GM12865 (cell line): Measurements from ENCODE around the gene CLEC2A.
A peak's percentile ranks its signal among the peaks of the same experiment; 100 is the strongest.

Source experiments
- DNase-seq: peaks from one replicate; pipeline ENCODE4 v3.0.0; 2010; ENCODE audit warnings: low read depth
- H3K4me3 ChIP-seq: 2 replicates; pipeline ENCODE4 v1.5.1; 2011; ENCODE audit warnings: mild to moderate bottlenecking, low read depth, low read length, control low read depth
- CTCF ChIP-seq: IDR thresholded peaks from 2 replicates; pipeline ENCODE4 v1.5.1; 2011; ENCODE audit warnings: low read length, control low read depth, low read depth, inconsistent platforms; ENCODE audit not compliant: insufficient read depth; ENCODE audit errors: missing control alignments

CLEC2A gene

GRCh38 chr12:9866860-9867269 is 65.3 kb downstream of the CLEC2A start:
- peak overlapping the region; percentile 85 for H3K4me3 ChIP-seq
- DNase-seq = no peak
- no peak for TF ChIP-seq CTCF

GRCh38 chr12:9864913-9865675 is 67.1 kb downstream of the CLEC2A start:
- H3K4me3 ChIP-seq = peak overlapping the region; percentile 85
- TF ChIP-seq CTCF = no peak

More at GRCh38 chr12:9864913-9865675, 67.1 kb downstream of the CLEC2A start:
- peak; percentile 28 for DNase-seq
